Panc1 (cell line): ENCODE data around the gene SGPL1.

Source experiments
- CTCF ChIP-seq: fragments of 450-650 bp; IDR thresholded peaks from 2 replicates; pipeline ENCODE4 v1.5.1; 2017; ENCODE audit warnings: mild to moderate bottlenecking
- POLR2AphosphoS5 ChIP-seq: IDR thresholded peaks from 2 replicates; pipeline ENCODE4 v1.6.1; 2012; ENCODE audit warnings: mild to moderate bottlenecking, low read depth, low read length, moderate library complexity
- SIN3A ChIP-seq: IDR thresholded peaks from 2 replicates; pipeline ENCODE4 v1.6.1; 2012; ENCODE audit warnings: low read depth, mild to moderate bottlenecking, low read length, moderate library complexity, borderline replicate concordance; ENCODE audit not compliant: insufficient read depth
- TCF7L2 ChIP-seq: IDR thresholded peaks from 2 replicates; pipeline ENCODE4 v1.6.1; 2011; ENCODE audit warnings: mild to moderate bottlenecking, low read depth, low read length, inconsistent platforms
- TF ChIP-seq, protein P1 (sequence below), 2 experiments: IDR thresholded peaks; 2 replicates each; pipeline ENCODE4 v1.6.1; 2011 to 2012; ENCODE audit warnings: low read depth in 2 of 2, control low read depth in 1 of 2, low read length in 1 of 2, mild to moderate bottlenecking in 1 of 2, moderate library complexity in 1 of 2; ENCODE audit not compliant: insufficient read depth in 1 of 2

- no peak for TF ChIP-seq CTCF
- no peak for TF ChIP-seq POLR2AphosphoS5
- no peak for TF ChIP-seq SIN3A
- TF ChIP-seq, protein P1, sequence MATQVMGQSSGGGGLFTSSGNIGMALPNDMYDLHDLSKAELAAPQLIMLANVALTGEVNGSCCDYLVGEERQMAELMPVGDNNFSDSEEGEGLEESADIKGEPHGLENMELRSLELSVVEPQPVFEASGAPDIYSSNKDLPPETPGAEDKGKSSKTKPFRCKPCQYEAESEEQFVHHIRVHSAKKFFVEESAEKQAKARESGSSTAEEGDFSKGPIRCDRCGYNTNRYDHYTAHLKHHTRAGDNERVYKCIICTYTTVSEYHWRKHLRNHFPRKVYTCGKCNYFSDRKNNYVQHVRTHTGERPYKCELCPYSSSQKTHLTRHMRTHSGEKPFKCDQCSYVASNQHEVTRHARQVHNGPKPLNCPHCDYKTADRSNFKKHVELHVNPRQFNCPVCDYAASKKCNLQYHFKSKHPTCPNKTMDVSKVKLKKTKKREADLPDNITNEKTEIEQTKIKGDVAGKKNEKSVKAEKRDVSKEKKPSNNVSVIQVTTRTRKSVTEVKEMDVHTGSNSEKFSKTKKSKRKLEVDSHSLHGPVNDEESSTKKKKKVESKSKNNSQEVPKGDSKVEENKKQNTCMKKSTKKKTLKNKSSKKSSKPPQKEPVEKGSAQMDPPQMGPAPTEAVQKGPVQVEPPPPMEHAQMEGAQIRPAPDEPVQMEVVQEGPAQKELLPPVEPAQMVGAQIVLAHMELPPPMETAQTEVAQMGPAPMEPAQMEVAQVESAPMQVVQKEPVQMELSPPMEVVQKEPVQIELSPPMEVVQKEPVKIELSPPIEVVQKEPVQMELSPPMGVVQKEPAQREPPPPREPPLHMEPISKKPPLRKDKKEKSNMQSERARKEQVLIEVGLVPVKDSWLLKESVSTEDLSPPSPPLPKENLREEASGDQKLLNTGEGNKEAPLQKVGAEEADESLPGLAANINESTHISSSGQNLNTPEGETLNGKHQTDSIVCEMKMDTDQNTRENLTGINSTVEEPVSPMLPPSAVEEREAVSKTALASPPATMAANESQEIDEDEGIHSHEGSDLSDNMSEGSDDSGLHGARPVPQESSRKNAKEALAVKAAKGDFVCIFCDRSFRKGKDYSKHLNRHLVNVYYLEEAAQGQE (IDR thresholded peaks at IDR 0.05; ENCODE audit: insufficient read depth in 1 of 2, low read depth in 2 of 2, low read length in 1 of 2): no peak
- no peak for TF ChIP-seq TCF7L2
Observed at GRCh38 chr10:70866424-70866823, 50.7 kb downstream of the SGPL1 start.
